Measurements from ENCODE around the gene SEMA4A.

Gene SEMA4A

DNA sequence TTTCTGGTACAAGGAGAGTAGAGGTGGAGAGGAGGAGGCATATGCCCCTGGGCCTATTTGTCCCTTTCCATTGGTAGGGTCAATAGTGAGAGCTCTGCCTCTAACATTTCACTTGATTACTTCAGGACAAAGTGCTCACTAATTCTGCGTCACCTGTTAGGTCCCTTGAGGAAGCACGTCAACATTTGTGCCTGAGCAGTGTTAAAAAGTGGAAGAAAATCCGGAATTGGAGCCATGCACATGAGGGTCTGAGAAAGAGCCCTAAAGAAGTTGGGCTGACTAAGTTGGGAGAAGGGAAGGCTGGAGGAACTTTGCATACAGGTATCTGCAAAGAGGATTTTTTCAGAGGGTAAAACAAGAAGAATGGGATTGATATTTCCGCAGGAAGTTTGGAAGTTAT is 42.5 kb downstream of the SEMA4A start:
- Histone ChIP-seq H3K4me1 (ENCODE audit: control insufficient read depth, insufficient read depth, low read length) (peaks cover 10% of the 10 kb centered on the region), H3K9me3 (ENCODE audit: control insufficient read depth, insufficient read depth, low read length) (no peaks in the 10 kb centered on the region), H3K36me3 (ENCODE audit: control insufficient read depth, insufficient read depth, low read length) (peaks cover 18% of the 10 kb centered on the region), H3K27me3 (ENCODE audit: control insufficient read depth, insufficient read depth, low read length) (no peaks in the 10 kb centered on the region), H3K4me3 (ENCODE audit: low read depth, low read length) (no peak overlapping the region), H3K9ac (ENCODE audit: low read depth, low read length) (peak overlapping the region; percentile 13)

DNA sequence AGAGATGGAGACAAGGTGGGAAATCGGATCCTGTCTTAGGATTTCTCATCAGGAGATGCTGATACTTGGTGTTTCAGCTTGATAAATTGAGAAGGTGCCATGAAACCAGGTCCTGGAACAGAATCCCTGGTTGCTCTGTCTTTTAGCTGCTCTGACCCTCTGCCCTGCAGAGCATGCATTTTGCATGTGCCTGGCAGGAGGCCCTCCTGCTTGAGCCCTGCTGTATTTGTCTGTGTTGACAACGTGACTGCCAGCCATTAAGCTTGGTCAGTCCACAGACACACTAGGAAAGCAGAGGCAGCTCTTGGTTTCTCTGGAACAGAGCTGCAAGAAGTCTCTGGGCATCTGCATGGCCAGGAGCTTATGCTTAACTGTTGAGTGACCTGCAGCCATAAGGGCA is 43.1 kb downstream of the SEMA4A start:
- H3K4me1 ChIP-seq (ENCODE audit: control insufficient read depth, insufficient read depth, low read length) = peaks cover 10% of the 10 kb centered on the region
- H3K9me3 ChIP-seq (ENCODE audit: control insufficient read depth, insufficient read depth, low read length) = no peaks in the 10 kb centered on the region
- no peak overlapping the region for H3K9ac ChIP-seq (ENCODE audit: low read depth, low read length)
- no peak overlapping the region for H3K4me3 ChIP-seq (ENCODE audit: low read depth, low read length)
- peaks cover 18% of the 10 kb centered on the region for H3K36me3 ChIP-seq (ENCODE audit: control insufficient read depth, insufficient read depth, low read length)
- no peaks in the 10 kb centered on the region for H3K27me3 ChIP-seq (ENCODE audit: control insufficient read depth, insufficient read depth, low read length)

DNA sequence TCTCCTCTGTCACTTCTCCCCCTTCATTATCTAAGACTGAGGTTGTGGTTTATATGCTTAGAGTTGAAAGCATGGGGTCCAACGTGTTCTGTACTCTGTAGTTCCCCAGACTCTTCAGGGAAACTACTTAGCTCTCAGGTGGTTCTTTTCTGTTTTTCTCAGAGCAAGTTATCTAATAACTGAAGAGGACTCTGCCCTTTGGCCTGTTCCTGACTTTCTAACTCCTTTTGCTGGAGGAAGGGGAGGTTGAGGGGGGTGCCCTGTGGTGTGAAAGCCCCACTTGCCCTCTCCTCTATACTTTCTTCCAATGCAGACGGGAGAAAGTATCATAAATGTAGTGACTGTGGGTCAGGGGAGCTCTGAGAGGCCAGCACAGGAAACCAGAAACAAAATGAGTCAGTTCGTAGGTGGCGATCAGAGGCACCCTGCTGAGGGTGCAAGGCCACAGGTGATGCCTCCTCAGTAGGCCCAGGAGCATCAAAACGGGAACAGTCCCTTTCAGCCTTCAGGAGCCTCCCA is 45.5 kb downstream of the SEMA4A start:
- Histone ChIP-seq H3K27me3 (ENCODE audit: control insufficient read depth, insufficient read depth, low read length) (no peaks in the 10 kb centered on the region), H3K9ac (ENCODE audit: low read depth, low read length) (no peak overlapping the region), H3K36me3 (ENCODE audit: control insufficient read depth, insufficient read depth, low read length) (peaks cover 18% of the 10 kb centered on the region), H3K4me3 (ENCODE audit: low read depth, low read length) (no peak overlapping the region), H3K4me1 (ENCODE audit: control insufficient read depth, insufficient read depth, low read length) (peaks cover 7% of the 10 kb centered on the region), H3K9me3 (ENCODE audit: control insufficient read depth, insufficient read depth, low read length) (no peaks in the 10 kb centered on the region)

DNA sequence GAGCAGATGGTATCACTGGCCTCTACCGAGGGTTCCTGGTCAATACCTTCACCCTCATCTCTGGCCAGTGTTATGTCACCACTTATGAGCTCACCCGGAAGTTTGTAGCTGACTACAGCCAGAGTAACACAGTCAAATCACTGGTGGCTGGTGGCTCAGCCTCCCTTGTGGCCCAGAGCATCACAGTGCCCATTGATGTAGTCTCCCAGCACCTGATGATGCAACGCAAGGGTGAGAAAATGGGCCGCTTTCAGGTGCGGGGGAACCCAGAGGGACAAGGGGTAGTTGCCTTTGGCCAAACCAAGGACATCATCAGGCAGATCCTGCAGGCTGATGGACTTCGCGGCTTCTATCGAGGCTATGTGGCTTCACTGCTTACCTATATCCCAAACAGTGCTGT is 46.7 kb downstream of the SEMA4A start:
- H3K4me1 ChIP-seq (ENCODE audit: control insufficient read depth, insufficient read depth, low read length) = peaks cover 7% of the 10 kb centered on the region
- H3K4me3 ChIP-seq (ENCODE audit: low read depth, low read length) = no peak overlapping the region
- no peak overlapping the region for H3K9ac ChIP-seq (ENCODE audit: low read depth, low read length)
- peaks cover 20% of the 10 kb centered on the region for H3K36me3 ChIP-seq (ENCODE audit: control insufficient read depth, insufficient read depth, low read length)
- no peaks in the 10 kb centered on the region for H3K27me3 ChIP-seq (ENCODE audit: control insufficient read depth, insufficient read depth, low read length)
- no peaks in the 10 kb centered on the region for H3K9me3 ChIP-seq (ENCODE audit: control insufficient read depth, insufficient read depth, low read length)

DNA sequence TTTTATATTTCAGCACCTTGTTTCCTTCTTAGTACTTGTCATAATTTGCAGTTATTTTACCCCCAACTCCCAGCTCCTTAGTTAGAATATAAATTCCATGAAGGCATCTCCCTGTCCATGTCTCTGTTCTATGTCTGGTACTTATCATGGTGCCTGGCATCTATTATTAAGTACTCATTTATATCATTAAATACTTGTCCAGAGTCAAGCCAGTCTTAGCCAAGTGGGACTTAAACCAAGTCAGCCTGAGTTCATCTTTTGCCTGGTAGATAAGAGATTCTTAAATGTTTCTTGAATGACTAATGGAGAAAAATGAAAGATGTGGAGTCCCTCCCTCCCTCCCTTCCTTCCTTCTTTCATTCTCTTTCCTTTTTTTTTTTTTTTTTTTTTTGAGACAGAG is 49.9 kb downstream of the SEMA4A start:
- Histone ChIP-seq H3K9ac (ENCODE audit: low read depth, low read length) (no peak overlapping the region), H3K36me3 (ENCODE audit: control insufficient read depth, insufficient read depth, low read length) (peaks cover 29% of the 10 kb centered on the region), H3K4me1 (ENCODE audit: control insufficient read depth, insufficient read depth, low read length) (no peaks in the 10 kb centered on the region), H3K4me3 (ENCODE audit: low read depth, low read length) (no peak overlapping the region), H3K9me3 (ENCODE audit: control insufficient read depth, insufficient read depth, low read length) (no peaks in the 10 kb centered on the region), H3K27me3 (ENCODE audit: control insufficient read depth, insufficient read depth, low read length) (no peaks in the 10 kb centered on the region)

DNA sequence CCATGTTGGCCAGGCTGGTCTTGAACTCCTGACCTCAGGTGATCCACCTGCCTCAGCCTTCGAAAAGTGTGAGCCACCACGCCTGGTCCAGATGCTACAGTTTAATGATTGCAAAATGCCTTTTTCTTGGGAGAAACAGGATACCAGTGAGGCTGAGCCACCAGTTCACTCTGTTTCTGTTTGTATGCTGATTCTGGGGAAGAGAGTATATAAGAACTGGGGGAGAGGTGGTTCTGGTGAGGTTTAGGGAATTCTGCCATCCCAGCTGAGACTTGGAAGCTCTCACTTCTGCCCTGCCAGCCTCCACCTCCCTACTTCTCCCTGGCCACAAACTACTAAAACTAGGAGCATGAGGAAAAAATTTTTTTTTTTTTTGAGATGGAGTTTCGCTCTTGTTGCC is 51.3 kb downstream of the SEMA4A start:
- Histone ChIP-seq H3K9me3 (ENCODE audit: control insufficient read depth, insufficient read depth, low read length) (no peaks in the 10 kb centered on the region), H3K9ac (ENCODE audit: low read depth, low read length) (no peak overlapping the region), H3K4me1 (ENCODE audit: control insufficient read depth, insufficient read depth, low read length) (peaks cover 4% of the 10 kb centered on the region), H3K36me3 (ENCODE audit: control insufficient read depth, insufficient read depth, low read length) (peaks cover 30% of the 10 kb centered on the region), H3K4me3 (ENCODE audit: low read depth, low read length) (no peak overlapping the region), H3K27me3 (ENCODE audit: control insufficient read depth, insufficient read depth, low read length) (no peaks in the 10 kb centered on the region)

DNA sequence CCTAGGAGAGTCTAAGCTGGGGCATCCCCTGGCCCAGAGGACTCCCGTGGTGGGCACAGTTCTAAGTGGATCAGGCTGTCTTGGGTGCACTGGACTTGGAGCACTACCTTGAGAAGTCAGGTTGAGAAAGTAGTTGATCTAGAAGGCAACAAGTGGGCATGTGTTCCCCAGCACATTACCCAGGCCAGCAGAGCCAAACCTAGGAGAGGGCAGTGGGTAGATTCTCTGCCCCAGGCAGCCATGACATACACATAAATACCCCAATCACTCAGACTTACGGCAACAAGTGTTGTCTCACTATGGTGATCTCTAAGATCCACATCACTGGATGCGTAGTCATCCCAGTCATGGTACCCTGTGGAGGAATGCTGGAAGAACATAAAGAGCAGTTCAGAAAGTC is 57.9 kb downstream of the SEMA4A start:
- no peaks in the 10 kb centered on the region for H3K27me3 ChIP-seq (ENCODE audit: control insufficient read depth, insufficient read depth, low read length)
- H3K9ac ChIP-seq (ENCODE audit: low read depth, low read length) = no peak overlapping the region
- peaks cover 20% of the 10 kb centered on the region for H3K36me3 ChIP-seq (ENCODE audit: control insufficient read depth, insufficient read depth, low read length)
- no peaks in the 10 kb centered on the region for H3K9me3 ChIP-seq (ENCODE audit: control insufficient read depth, insufficient read depth, low read length)
- H3K4me1 ChIP-seq (ENCODE audit: control insufficient read depth, insufficient read depth, low read length) = peaks cover 6% of the 10 kb centered on the region
- H3K4me3 ChIP-seq (ENCODE audit: low read depth, low read length) = no peak overlapping the region

DNA sequence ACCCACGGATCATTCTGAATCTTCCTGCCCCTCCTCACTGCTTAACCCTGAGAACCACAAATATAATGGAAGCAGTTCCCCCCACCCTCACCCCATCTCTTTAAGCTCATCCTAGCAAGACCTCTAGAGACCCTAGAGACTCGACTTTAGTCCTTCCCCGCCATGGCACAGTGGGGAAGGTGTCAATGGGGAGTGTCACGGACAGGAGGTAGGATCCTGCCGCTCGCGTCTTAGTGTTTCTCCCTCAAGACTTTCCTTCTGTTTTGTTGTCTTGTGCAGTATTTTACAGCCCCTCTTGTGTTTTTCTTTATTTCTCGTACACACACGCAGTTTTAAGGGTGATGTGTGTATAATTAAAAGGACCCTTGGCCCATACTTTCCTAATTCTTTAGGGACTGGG is 58.7 kb downstream of the SEMA4A start:
- Histone ChIP-seq H3K9me3 (ENCODE audit: control insufficient read depth, insufficient read depth, low read length) (no peaks in the 10 kb centered on the region), H3K4me3 (ENCODE audit: low read depth, low read length) (peak overlapping the region; percentile 99), H3K4me1 (ENCODE audit: control insufficient read depth, insufficient read depth, low read length) (peaks cover 6% of the 10 kb centered on the region), H3K36me3 (ENCODE audit: control insufficient read depth, insufficient read depth, low read length) (peaks cover 16% of the 10 kb centered on the region), H3K9ac (ENCODE audit: low read depth, low read length) (peak overlapping the region; percentile 100), H3K27me3 (ENCODE audit: control insufficient read depth, insufficient read depth, low read length) (no peaks in the 10 kb centered on the region)

DNA sequence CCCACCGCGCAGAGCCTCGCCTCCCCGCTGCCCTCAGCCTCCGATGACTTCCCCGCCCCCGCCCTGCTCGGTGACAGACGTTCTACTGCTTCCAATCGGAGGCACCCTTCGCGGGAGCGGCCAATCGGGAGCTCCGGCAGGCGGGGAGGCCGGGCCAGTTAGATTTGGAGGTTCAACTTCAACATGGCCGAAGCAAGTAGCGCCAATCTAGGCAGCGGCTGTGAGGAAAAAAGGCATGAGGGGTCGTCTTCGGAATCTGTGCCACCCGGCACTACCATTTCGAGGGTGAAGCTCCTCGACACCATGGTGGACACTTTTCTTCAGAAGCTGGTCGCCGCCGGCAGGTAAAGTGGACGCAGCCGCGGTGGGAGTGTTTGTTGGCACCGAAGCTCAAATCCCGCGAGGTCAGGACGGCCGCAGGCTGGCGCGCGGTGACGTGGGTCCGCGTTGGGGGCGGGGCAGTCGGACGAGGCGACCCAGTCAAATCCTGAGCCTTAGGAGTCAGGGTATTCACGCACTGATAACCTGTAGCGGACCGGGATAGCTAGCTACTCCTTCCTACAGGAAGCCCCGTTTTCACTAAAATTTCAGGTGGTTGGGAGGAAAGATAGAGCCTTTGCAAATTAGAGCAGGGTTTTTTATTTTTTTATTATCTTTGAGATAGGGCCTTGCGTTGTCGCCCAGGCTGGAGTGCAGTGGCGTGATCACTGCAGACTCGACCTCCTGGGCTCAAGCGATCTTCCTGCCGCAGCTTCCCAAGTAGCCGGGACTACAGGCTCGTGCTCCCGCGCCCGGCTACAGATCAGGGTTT is 59.7 kb downstream of the SEMA4A start, which contains the start of gene PMF1:
Gene PMF1 (plus strand): TSS at position 175 of the 811 bp plus-strand sequence. CDS start 9 bp downstream, at position 184.
- Histone ChIP-seq H3K27me3 (ENCODE audit: control insufficient read depth, insufficient read depth, low read length) (no peaks in the 10 kb centered on the region), H3K4me1 (ENCODE audit: control insufficient read depth, insufficient read depth, low read length) (peaks cover 6% of the 10 kb centered on the region), H3K36me3 (ENCODE audit: control insufficient read depth, insufficient read depth, low read length) (peaks cover 10% of the 10 kb centered on the region), H3K9me3 (ENCODE audit: control insufficient read depth, insufficient read depth, low read length) (no peaks in the 10 kb centered on the region), H3K9ac (ENCODE audit: low read depth, low read length) (peak within 1 kb of the TSS; percentile 100), H3K4me3 (ENCODE audit: low read depth, low read length) (peak within 1 kb of the TSS; percentile 99)

DNA sequence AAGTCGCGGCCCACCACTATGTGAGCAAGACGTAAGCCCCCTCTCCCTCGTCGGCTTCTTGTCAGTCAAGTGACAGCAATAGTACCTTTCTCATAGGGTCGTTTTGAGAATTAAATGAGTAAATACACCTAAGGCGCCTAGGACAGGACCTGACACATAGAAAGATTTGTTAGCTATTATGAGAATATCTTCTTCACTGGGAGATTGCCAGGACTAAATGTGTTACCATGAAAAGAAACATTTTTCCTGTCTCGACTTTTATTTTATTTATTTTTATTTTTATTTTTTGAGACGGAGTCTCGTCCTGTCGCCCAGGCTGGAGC is 60.2 kb downstream of the SEMA4A start:
- H3K36me3 ChIP-seq (ENCODE audit: control insufficient read depth, insufficient read depth, low read length) = peaks cover 6% of the 10 kb centered on the region
- H3K4me1 ChIP-seq (ENCODE audit: control insufficient read depth, insufficient read depth, low read length) = peaks cover 6% of the 10 kb centered on the region

DNA sequence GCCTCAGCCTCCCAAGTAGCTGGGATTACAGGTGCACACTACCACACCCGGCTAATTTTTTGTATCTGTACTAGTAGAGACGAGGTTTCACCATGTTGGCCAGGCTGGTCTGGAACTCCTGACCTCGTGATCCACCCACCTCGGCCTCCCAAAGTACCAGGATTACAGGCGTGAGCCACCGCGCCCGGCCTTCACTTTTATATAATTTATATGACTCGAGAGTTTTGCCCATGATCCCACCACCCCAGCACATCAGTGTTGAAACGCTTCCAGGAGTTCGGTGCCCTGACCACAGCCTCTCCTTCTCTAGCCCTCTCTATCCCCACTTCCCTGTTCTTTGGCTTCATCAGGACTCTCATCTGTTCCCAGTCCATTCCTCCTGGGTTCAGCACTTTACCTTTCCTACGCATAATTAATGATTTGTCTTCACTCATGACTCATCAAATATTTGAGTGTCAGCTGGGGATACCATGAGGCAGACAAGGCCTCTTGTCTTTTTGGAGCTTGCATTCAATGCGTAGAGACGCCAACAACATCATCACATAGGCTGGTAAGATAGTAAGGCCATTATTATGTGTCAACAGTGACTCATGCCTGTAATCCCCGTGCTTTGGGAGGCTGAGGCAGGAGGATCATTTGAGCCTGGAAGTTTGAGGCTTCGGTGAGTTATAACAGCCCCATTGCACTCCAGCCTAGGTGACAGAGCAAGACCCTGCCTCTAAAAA is 60.8 kb downstream of the SEMA4A start:
- H3K9ac ChIP-seq (ENCODE audit: low read depth, low read length) = peak overlapping the region; percentile 24
- H3K9me3 ChIP-seq (ENCODE audit: control insufficient read depth, insufficient read depth, low read length) = no peaks in the 10 kb centered on the region
- no peaks in the 10 kb centered on the region for H3K27me3 ChIP-seq (ENCODE audit: control insufficient read depth, insufficient read depth, low read length)
- H3K4me1 ChIP-seq (ENCODE audit: control insufficient read depth, insufficient read depth, low read length) = peaks cover 2% of the 10 kb centered on the region
- peak overlapping the region; percentile 99 for H3K4me3 ChIP-seq (ENCODE audit: low read depth, low read length)
- peaks cover 5% of the 10 kb centered on the region for H3K36me3 ChIP-seq (ENCODE audit: control insufficient read depth, insufficient read depth, low read length)

More for the DNA sequence above, 60.2 kb downstream of the SEMA4A start:
- no peaks in the 10 kb centered on the region for H3K9me3 ChIP-seq (ENCODE audit: control insufficient read depth, insufficient read depth, low read length)
- H3K4me3 ChIP-seq (ENCODE audit: low read depth, low read length) = peak overlapping the region; percentile 99
- H3K9ac ChIP-seq (ENCODE audit: low read depth, low read length) = peak overlapping the region; percentile 100
- H3K27me3 ChIP-seq (ENCODE audit: control insufficient read depth, insufficient read depth, low read length) = no peaks in the 10 kb centered on the region

All from iPS-15b (cell line).